GM23338 (cell line): ENCODE data around the gene SPSB4. TPM values are rescaled to one million over a fixed set of nuclear protein-coding genes. Genes with fewer than 3 reads are reported as not detected.

Source experiments
- ATAC-seq: fragments of 200-7000 bp; cut with Tn5 transposase; 3 replicates; pipeline ENCODE4 v1.9.1; 2020
- DNase-seq: peaks from one replicate; pipeline ENCODE4 v3.0.0-alpha.2; 2015; ENCODE audit warnings: low spot score
- H2AFZ ChIP-seq: fragments of 200-600 bp; sonication (generic); 2 replicates; pipeline ENCODE4 v1.8.0; 2016; ENCODE audit warnings: antibody characterized with exemption, mild to moderate bottlenecking, moderate library complexity
- H3F3A ChIP-seq: fragments of 200-600 bp; sonication (generic); replicated peaks from 2 replicates; pipeline ENCODE4 v1.8.0; 2017; ENCODE audit warnings: antibody characterized with exemption, mixed run types, low read depth
- H3K27ac ChIP-seq: fragments of 200-600 bp; sonication (generic); 2 replicates; pipeline ENCODE4 v1.6.1; 2016; ENCODE audit warnings: low read depth
- H3K27me3 ChIP-seq: fragments of 200-600 bp; sonication (generic); 2 replicates; pipeline ENCODE4 v1.8.0; 2016; ENCODE audit warnings: mild to moderate bottlenecking, mixed run types, moderate library complexity; ENCODE audit not compliant: insufficient read depth
- H3K36me3 ChIP-seq: fragments of 200-600 bp; sonication (generic); 2 replicates; pipeline ENCODE4 v1.8.0; 2016; ENCODE audit warnings: mild to moderate bottlenecking; ENCODE audit not compliant: insufficient read depth
- H3K4me1 ChIP-seq: fragments of 200-600 bp; sonication (generic); 2 replicates; pipeline ENCODE4 v1.8.0; 2016; ENCODE audit warnings: mild to moderate bottlenecking, moderate library complexity; ENCODE audit not compliant: insufficient read depth
- H3K4me2 ChIP-seq: fragments of 200-600 bp; sonication (generic); 2 replicates; pipeline ENCODE4 v1.7.1; 2017; ENCODE audit warnings: mixed run types
- H3K4me3 ChIP-seq: fragments of 200-600 bp; sonication (generic); 2 replicates; pipeline ENCODE4 v1.6.1; 2016; ENCODE audit warnings: mixed run types
- H3K79me2 ChIP-seq: fragments of 200-600 bp; sonication (generic); replicated peaks from 2 replicates; pipeline ENCODE4 v1.8.0; 2017; ENCODE audit warnings: mild to moderate bottlenecking; ENCODE audit not compliant: insufficient read depth
- H3K9me2 ChIP-seq: fragments of 200-600 bp; sonication (generic); 2 replicates; pipeline ENCODE4 v1.8.0; 2017; ENCODE audit not compliant: insufficient read depth
- H4K20me1 ChIP-seq: fragments of 200-600 bp; sonication (generic); replicated peaks from 2 replicates; pipeline ENCODE4 v1.8.0; 2017; ENCODE audit warnings: mild to moderate bottlenecking; ENCODE audit not compliant: insufficient read depth
- H3K27ac Mint-ChIP-seq: 2 replicates; pipeline ENCODE4 v1.8.0; 2020; ENCODE audit warnings: inconsistent platforms, mild to moderate bottlenecking, moderate library complexity, mixed read lengths
- H3K27me3 Mint-ChIP-seq: 3 replicates; pipeline ENCODE4 v1.8.0; 2022; ENCODE audit warnings: low read depth, mild to moderate bottlenecking, moderate library complexity, mixed read lengths, inconsistent platforms; ENCODE audit not compliant: insufficient read depth, poor library complexity
- H3K36me3 Mint-ChIP-seq: 3 replicates; pipeline ENCODE4 v1.8.0; 2021; ENCODE audit warnings: low read depth, mild to moderate bottlenecking, inconsistent platforms, moderate library complexity, mixed read lengths
- H3K4me1 Mint-ChIP-seq: 3 replicates; pipeline ENCODE4 v1.8.0; 2020; ENCODE audit warnings: mild to moderate bottlenecking, inconsistent platforms, mixed read lengths
- H3K4me3 Mint-ChIP-seq: 3 replicates; pipeline ENCODE4 v1.8.0; 2021; ENCODE audit warnings: moderate library complexity, mild to moderate bottlenecking, inconsistent platforms, mixed read lengths
- H3K9me3 Mint-ChIP-seq: 3 replicates; pipeline ENCODE4 v1.8.0; 2020; ENCODE audit warnings: moderate library complexity, mild to moderate bottlenecking, inconsistent platforms, mixed read lengths
- CREB1 ChIP-seq: fragments of 250-450 bp; sonication (Bioruptor Pico); IDR thresholded peaks from 2 replicates; pipeline ENCODE4 v1.5.0; 2020; ENCODE audit warnings: low read depth, mild to moderate bottlenecking, moderate library complexity
- EZH2 ChIP-seq: fragments of 200-600 bp; sonication (generic); IDR thresholded peaks from one replicate; pipeline ENCODE4 v1.8.0; 2017; ENCODE audit warnings: antibody characterized with exemption, mild to moderate bottlenecking, low read depth; ENCODE audit not compliant: unreplicated experiment
- EZH2phosphoT487 ChIP-seq: fragments of 200-600 bp; sonication (generic); IDR thresholded peaks from one replicate; pipeline ENCODE4 v1.8.1; 2018; ENCODE audit warnings: antibody characterized with exemption; ENCODE audit not compliant: unreplicated experiment
- JUNB ChIP-seq: IDR thresholded peaks from one replicate; pipeline ENCODE4 v1.6.1; 2016; ENCODE audit warnings: antibody characterized with exemption; ENCODE audit not compliant: unreplicated experiment
- NANOG ChIP-seq: IDR thresholded peaks from 2 replicates; pipeline ENCODE4 v1.6.1; 2016; ENCODE audit warnings: antibody characterized with exemption, borderline replicate concordance
- POLR2AphosphoS5 ChIP-seq: IDR thresholded peaks from 2 replicates; pipeline ENCODE4 v1.6.1; 2016; ENCODE audit warnings: antibody characterized with exemption, low read depth
- STAT1 ChIP-seq: IDR thresholded peaks from one replicate; pipeline ENCODE4 v1.6.1; 2016; ENCODE audit warnings: antibody characterized with exemption; ENCODE audit not compliant: unreplicated experiment
- ZNF114 ChIP-seq: fragments of 250-450 bp; sonication (Bioruptor Pico); IDR thresholded peaks from 2 replicates; pipeline ENCODE4 v1.5.0; 2020; ENCODE audit warnings: mild to moderate bottlenecking, moderate library complexity
- ZNF331 ChIP-seq: fragments of 250-450 bp; sonication (Bioruptor Pico); IDR thresholded peaks from 2 replicates; pipeline ENCODE4 v1.5.0; 2020; ENCODE audit warnings: low read depth, mild to moderate bottlenecking, moderate library complexity
- ZNF462 ChIP-seq: fragments of 250-450 bp; sonication (Bioruptor Pico); IDR thresholded peaks from 2 replicates; pipeline ENCODE4 v1.5.0; 2020; ENCODE audit warnings: mild to moderate bottlenecking, moderate library complexity
- polyA plus RNA-seq: library from polyadenylated mRNA; unstranded; fragments of >200 nt; fragmentation: Nextera tagmentation; extraction: Ambion mirVana; gene quantifications from 2 replicates; pipeline ENCODE4 v1.2.1, GENCODE V29; 2016
- total RNA-seq: library from RNA; depleted of rRNA; stranded (reverse); fragments of >200 nt; shearing (Covaris generic); gene quantifications from 2 replicates; pipeline ENCODE4 v1.2.3, GENCODE V29; 2014
- TF ChIP-seq, protein P1 (sequence below), 2 experiments: fragments of 200-600 bp in 1 of 2; sonication (generic) in 1 of 2; conservative IDR thresholded peaks; 2 replicates each; pipeline versions ENCODE4 v1.5.1 to v1.6.1; 2016 to 2017; ENCODE audit warnings: antibody characterized with exemption in 2 of 2, low read depth in 2 of 2, mild to moderate bottlenecking in 2 of 2, moderate library complexity in 1 of 2
- TF ChIP-seq, protein P2 (sequence below): IDR thresholded peaks from one replicate; pipeline ENCODE4 v1.6.1; 2018; ENCODE audit warnings: antibody characterized with exemption; ENCODE audit not compliant: unreplicated experiment
- TF ChIP-seq, protein P3 (sequence below): IDR thresholded peaks from 2 replicates; pipeline ENCODE4 v1.6.1; 2016; ENCODE audit warnings: antibody characterized with exemption

SPSB4 gene
- total and polyA plus RNA-seq, 2 experiments from 2014 or later = 6.7 to 25.9 TPM

GRCh38 chr3:141070229-141070628 lies 19.1 kb downstream of the SPSB4 start:
- Histone ChIP-seq H3K27me3 (no peaks in the 10 kb centered on the region), H3K27ac (no peak overlapping the region), H4K20me1 (no peaks in the 10 kb centered on the region; the same call in 1 of the 2 replicates), H3K9me2 (no peaks in the 10 kb centered on the region), H3K36me3 (no peaks in the 10 kb centered on the region), H3F3A (peaks cover 9% of the 10 kb centered on the region), H3K4me3 (no peak overlapping the region), H3K4me2 (peak overlapping the region; percentile 41; the same call in 1 of the 2 replicates), H3K79me2 (no peaks in the 10 kb centered on the region; the same call in 1 of the 2 replicates), H3K4me1 (peaks cover 56% of the 10 kb centered on the region), H2AFZ (no peak overlapping the region)
- H3K9me3 Mint-ChIP-seq = no peaks in the 10 kb centered on the region; the same call in 2 of the 3 replicates
- DNase-seq (no peak), ATAC-seq (no peak)
- no peak overlapping the region for H3K27ac Mint-ChIP-seq
- TF ChIP-seq ZNF114 (CRISPR knock-in tag) (no peak), EZH2phosphoT487 (no peak), CREB1 (no peak), STAT1 (no peak), POLR2AphosphoS5 (no peak), ZNF462 (CRISPR knock-in tag) (no peak), NANOG (no peak), ZNF331 (CRISPR knock-in tag) (no peak), EZH2 (no peak), JUNB (no peak)
- TF ChIP-seq, protein P1, sequence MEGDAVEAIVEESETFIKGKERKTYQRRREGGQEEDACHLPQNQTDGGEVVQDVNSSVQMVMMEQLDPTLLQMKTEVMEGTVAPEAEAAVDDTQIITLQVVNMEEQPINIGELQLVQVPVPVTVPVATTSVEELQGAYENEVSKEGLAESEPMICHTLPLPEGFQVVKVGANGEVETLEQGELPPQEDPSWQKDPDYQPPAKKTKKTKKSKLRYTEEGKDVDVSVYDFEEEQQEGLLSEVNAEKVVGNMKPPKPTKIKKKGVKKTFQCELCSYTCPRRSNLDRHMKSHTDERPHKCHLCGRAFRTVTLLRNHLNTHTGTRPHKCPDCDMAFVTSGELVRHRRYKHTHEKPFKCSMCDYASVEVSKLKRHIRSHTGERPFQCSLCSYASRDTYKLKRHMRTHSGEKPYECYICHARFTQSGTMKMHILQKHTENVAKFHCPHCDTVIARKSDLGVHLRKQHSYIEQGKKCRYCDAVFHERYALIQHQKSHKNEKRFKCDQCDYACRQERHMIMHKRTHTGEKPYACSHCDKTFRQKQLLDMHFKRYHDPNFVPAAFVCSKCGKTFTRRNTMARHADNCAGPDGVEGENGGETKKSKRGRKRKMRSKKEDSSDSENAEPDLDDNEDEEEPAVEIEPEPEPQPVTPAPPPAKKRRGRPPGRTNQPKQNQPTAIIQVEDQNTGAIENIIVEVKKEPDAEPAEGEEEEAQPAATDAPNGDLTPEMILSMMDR (conservative IDR thresholded peaks at IDR 0.05; ENCODE audit: low read depth in 2 of 2) = no peak
- TF ChIP-seq, protein P2, sequence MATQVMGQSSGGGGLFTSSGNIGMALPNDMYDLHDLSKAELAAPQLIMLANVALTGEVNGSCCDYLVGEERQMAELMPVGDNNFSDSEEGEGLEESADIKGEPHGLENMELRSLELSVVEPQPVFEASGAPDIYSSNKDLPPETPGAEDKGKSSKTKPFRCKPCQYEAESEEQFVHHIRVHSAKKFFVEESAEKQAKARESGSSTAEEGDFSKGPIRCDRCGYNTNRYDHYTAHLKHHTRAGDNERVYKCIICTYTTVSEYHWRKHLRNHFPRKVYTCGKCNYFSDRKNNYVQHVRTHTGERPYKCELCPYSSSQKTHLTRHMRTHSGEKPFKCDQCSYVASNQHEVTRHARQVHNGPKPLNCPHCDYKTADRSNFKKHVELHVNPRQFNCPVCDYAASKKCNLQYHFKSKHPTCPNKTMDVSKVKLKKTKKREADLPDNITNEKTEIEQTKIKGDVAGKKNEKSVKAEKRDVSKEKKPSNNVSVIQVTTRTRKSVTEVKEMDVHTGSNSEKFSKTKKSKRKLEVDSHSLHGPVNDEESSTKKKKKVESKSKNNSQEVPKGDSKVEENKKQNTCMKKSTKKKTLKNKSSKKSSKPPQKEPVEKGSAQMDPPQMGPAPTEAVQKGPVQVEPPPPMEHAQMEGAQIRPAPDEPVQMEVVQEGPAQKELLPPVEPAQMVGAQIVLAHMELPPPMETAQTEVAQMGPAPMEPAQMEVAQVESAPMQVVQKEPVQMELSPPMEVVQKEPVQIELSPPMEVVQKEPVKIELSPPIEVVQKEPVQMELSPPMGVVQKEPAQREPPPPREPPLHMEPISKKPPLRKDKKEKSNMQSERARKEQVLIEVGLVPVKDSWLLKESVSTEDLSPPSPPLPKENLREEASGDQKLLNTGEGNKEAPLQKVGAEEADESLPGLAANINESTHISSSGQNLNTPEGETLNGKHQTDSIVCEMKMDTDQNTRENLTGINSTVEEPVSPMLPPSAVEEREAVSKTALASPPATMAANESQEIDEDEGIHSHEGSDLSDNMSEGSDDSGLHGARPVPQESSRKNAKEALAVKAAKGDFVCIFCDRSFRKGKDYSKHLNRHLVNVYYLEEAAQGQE = no peak
- TF ChIP-seq, protein P3, sequence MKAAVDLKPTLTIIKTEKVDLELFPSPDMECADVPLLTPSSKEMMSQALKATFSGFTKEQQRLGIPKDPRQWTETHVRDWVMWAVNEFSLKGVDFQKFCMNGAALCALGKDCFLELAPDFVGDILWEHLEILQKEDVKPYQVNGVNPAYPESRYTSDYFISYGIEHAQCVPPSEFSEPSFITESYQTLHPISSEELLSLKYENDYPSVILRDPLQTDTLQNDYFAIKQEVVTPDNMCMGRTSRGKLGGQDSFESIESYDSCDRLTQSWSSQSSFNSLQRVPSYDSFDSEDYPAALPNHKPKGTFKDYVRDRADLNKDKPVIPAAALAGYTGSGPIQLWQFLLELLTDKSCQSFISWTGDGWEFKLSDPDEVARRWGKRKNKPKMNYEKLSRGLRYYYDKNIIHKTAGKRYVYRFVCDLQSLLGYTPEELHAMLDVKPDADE = no peak
- H3K4me1 Mint-ChIP-seq = peaks cover 66% of the 10 kb centered on the region
- H3K4me3 Mint-ChIP-seq = no peak overlapping the region
- peaks cover 11% of the 10 kb centered on the region for H3K36me3 Mint-ChIP-seq
- peaks cover 35% of the 10 kb centered on the region for H3K27me3 Mint-ChIP-seq
